Dermis microvascular lymphatic vessel endothelial cell (primary cell): ENCODE results near the gene TCP10L. TPM values are rescaled to one million over a fixed set of nuclear protein-coding genes. Genes with fewer than 3 reads are reported as not detected.
"Not testable (repeated sequence)": the region's sequence is repeated elsewhere in the genome, so short reads cannot be mapped to it uniquely, and the experiment has no call there.

Source experiments
- DNase-seq, 2 donors: peaks; one replicate each; pipeline versions ENCODE4 v3.0.0 to v3.0.0-alpha.2; 2010; ENCODE audit warnings: low read depth in 2 of 2
- total RNA-seq: library from RNA; depleted of rRNA; stranded (reverse); fragments of >200 nt; gene quantifications from 2 replicates; pipeline ENCODE4 v1.2.1, GENCODE V29; 2014

TCP10L gene
- total RNA-seq, 1 donor from 2014 or later: 0.26 TPM

DNA sequence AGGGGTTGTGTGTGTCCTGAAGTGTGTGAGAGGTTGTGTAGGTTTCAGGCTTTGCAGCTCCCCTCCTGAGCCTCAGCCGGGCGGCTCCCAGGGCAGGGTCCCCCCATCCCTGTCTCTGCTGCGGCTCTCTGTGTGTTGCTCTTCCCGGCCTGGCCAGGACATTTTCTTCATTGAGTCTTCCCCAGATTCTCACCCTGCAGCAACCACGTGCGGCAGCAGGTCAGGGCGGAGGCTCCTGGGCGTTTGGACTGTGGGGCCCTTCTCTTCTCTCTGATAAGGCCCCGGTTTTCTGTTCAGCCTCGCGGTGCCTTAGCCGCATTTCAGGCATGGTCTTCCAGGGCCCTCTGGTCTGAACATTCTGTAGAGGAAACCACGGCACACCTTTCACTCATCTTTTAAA is 1.8 kb upstream of the TCP10L start:
- DNase-seq: no peak

DNA sequence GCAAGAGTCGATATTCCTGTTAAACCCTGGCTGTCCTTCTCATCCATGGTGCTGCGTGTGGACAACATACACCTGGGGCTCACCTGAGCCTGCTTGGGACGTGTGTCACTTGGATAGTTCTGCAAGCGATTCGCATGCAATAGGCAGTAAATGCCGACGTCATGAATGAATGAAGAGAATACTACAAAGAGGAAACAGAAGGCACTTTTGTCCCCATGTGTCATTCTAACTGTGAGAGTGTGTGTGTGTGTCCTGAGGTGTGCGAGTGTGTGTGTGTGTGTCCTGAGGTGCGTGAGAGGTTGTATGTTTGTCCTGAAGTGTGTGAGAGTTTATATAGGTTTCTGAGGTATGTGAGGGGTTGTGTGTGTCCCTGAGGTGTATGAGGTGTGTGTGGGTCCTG is 647 bp upstream of the TCP10L start:
- DNase-seq: no peak

DNA sequence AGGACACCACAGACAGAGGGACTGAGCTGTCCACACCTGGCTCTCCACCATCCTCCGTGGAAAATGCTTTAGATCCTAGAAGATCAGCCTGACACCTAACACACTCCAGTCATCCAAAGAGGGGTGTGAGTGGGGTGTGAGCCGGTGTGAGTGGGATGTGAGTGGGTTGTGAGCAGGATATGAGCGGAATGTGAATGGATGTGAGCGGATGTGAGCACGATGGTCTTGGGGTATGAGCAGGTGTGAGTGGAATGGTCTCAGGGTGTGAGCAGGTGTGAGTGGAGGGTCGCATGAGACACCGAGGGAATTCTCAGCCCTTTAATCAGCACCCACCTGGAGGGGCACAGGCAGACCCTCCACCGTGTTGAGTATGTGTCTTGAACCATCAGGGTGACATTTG is 851 bp downstream of the TCP10L start:
- no peak for DNase-seq

DNA sequence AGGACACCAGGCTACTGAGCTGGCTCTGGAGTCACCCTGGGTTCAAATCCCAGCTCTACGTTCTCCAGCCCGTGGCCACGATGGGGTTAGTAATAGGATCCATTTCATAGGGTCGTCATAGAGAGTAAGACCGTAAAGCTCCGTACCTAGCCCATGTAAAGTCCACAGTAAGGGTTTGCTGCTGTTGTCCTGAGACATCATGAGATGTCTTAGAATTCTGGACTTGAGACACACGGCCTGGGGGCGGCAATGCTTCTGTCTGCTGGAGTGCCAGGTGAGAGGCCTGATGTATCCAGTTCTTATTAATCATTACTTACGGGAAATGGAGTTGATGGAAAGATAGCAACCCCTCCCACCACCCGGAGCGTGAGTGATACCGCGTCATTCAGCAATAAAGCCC is 3.6 kb downstream of the TCP10L start:
- DNase-seq: no peak

DNA sequence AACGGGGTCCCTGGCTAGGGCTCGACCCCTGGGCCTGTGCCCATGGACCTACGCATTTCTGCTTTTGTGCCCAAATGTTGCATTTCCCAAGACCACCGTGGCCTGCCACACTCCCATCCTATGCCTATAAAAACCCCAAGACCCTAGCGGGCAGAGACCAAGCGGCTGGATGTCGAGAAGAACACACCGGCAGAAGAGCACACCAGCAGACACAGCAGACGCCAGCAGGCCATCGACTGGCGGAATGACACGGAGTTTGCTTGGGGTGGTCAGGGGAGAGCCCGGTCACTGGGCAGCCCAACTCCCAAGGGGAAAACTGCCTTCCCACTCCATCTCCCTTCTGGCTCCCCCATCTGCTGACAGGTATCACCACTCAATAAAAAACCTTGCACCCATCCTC is 4.4 kb downstream of the TCP10L start:
- DNase-seq: no peak

DNA sequence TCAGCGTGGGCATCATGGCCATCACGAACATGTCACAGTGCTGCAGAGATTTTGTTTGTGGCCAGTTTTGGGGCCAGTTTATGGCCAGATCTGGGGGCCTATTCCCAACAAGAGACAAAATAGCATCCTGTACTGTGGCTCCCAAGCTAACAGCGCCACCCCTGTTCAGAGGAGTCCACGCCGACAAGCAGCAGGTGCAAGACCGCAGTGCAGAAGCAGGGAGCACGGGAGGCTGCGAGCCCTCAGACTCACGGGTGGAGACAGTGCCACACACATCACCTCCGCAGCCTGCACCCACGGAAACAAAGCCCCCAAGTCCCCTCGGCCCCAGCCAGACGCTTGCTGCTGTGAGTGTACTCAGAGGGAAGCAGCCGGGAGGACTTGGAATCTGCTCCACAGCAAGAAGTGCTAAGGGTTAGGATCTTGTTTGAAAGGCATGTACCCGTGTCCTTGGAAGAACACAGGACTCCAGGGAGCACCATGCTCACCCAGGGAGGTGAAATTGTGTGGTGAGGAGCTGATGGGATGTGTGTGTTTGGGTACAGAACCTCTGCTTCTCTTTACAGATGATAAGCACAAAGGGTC is 7.1 kb downstream of the TCP10L start:
- peak in 1 of 2 donors; percentile 38 for DNase-seq

DNA sequence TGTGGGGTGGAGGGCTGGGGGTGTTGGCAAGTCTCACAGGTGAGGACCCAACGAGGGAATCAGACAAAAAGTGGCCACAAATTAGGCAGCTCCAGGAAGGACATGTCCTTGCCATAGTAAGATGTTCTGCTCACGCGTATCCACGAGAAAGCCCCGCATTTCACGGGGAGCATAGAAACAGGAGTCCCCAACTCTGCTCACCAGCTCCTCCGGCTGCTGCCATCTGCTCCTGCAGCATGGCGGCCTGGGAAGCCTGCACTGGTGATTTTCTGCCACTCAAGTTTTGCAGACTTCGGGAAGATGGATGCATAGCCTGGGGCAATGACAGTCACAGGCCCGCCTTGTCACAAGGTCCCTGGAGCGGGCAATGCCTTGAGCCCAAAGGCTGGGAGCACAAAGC is 9.3 kb downstream of the TCP10L start:
- no peak for DNase-seq

DNA sequence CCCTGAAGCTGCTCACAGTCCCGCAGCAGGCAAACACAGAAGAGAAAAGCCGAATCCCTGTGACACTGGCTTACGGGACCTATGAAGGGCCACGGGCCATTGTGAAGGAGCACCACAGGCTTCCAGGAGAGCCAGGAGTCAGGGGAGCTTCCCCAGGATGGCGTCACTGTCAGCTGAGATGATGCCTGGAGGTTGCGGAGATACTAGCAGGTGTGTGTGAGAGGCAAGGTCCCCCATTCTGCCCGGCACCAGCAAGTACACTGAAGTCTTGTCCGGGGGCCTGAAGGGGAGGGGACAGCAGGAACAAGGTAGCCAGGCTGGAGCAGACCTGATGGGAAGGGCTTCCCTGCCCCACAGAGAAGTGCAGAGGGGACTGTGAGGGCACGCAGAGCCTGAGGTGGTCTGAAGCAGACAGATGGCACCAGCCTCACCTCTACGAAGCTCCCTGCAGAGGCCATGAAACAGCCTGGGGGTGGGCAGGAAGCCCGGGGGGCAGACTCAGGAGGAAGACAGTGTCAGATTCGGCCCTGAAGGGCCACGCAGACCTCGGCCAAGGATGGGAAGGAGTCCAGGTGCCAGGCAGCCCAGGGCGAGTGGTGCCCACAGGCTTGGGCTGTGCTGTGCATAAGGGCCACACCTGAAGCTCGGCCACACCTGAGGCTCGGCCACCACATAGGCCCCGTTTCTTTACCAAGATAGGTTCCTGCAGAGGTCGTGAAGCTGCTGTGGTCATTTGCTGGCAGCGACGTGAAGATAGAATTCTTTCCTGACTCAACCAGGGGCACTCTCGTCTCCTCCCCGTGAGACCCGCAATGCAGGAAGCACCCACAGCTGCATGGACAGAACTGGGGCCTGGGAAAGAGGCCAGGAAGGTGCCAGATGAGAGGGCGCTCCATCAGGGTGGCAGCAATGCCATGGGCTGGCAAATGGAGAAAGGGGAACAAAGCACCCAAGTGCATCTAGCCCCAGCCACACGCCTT is 10.1 kb downstream of the TCP10L start:
- no peak for DNase-seq

DNA sequence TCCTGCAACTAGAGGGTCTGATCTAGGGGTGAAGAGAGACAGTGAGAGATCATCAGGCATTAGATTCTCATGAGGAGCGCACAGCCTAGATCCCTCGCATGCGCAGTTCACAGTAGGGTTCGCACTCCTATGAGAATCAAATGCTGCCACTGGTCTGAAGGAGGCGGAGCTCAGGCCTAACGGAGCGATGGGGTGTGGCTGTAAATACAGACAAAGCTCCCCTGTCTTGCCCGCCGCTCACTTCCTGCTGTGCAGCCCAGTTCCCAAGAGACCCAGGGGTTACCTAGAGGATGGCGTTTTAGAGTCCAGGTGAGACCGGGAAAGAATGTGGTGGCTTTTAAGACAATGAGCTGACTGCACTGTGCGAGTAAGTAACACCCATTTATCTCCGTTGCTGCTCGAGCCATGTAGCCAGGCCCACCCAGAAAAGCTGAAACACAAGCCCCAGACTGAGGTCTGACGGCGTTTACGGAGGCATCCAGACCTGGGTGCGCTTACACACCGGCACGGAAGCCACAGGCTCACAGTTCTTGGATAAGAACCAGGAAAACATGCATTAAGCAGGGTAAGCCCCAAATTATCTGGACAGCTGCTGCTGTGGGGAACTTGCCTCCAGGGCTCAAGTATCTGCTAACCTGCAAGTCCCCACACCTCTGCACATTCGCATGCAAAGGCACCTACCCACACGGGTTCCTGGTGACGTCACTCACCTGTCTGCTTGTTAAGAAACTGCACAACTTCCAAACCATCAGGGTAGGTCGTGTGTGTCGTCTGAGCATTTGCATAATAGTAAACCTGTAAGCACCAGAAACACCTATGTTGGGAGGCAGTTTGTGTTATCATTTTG is 12.5 kb downstream of the TCP10L start:
- DNase-seq: no peak

DNA sequence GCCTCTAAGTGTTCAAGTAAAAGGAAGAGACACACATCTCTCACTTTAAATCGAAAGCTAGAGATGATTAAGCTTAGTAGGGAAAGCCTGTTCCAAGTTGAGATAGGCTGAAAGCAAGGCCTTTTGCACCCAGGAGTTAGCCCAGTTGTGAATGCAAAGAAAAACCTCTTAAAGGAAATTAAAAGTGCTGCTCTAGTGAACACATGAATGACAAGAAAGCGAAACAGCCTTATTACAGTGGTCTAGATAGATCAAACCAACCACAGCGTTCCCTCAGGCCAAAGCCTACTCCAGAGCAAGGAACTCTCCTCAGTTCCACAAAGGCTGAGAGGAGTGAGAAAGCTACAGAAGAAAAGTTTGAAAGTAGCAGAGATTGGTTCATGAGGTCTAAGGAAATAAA is 14.9 kb downstream of the TCP10L start:
- DNase-seq: no peak

DNA sequence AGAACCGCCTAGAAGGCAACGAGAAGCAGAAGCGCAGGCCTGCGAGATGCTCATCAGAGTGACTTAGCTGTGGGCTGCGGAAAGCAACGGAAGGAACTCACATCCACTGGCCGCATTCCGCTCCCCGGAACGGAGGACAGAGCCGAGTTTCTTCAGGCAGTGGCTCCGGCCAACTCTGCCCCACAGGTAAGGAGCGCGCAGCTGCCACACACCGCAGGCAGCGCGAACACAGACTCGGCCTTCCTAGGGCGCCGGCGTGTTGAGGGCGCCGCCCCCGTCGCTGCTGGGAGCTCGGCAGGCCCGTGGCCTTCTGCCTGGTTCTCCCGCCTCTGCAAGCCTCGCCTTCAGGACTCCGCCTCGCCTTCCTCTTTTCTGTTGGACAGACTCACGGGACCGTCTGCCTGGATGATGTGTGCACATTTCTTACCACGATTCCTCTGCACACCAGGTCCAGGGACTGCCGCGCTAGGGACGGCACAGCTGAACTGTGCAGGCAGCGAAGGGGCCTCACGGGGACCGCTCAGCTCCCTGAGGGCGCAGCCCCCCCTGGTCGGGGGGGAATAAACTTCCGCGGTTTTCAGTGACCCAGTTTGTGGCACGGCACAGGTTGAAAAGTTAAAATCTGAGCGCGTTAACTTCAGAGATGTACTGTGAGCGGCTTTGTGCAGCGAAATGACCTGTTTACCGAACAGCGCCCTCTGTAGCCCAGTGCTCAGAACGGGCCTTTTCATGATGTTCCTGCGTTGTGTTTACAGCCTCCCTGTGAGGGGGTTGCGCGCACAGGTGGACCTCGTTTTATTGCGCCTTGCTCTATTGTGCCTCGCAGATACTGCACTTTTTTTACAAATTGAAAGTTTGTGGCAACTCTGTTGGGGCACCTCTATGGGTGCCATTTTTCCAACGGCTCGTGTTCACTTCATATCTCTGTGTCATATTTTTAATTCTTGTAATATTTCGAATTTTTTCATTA is 15.8 kb downstream of the TCP10L start:
- peak; percentile 77 to 91 for DNase-seq

DNA sequence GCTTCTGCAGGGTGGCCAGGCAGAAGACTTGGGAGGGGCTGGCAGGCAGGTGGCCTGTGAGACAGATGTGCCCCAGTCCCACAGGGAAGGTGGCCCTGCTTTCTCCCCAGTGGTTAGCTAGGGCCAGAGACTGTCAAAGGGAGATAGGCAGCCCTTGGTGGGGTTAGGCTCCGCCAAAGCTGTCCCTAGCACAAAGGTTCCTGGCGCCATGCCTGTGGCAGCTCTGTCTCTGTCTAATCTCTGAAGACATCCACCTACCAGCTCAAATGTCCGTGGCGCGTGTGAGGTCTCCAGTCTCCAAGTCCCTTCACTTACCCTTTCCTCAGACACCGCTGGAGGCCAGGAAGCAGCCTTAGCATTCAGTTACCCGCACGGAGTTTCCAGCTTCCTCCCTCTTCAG is 17.7 kb downstream of the TCP10L start:
- no peak for DNase-seq

DNA sequence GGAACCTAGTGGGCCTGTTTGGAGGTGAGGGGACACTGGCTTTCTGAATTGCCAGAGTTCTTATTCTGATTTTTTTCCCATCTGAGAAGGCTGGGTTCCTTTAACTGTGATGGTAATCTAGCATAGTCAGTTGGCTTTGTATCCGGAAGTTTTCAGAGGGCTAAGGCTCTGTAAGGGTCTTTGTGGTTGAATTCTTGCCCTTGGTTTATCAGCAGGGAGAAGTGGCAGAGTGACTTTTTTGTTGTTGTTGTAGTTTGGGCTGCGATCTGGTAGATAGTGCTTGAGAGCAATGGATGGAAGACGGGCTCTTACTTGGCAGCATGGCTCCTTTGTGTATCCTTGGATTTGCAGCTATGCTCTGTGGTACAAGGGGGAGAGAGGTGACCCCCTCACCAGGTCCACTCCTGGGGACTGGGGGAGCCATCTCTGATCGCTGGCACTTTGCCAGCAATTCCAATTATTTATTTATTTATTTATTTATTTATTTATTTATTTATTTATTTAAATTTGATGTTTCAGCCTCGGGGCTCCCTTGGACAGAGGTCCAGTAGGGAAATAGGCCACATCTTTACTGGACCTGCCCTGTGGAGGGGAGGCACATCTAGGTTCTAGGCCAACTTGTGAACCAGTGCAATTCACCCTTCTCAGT is 18.5 kb downstream of the TCP10L start:
- DNase-seq: no peak

DNA sequence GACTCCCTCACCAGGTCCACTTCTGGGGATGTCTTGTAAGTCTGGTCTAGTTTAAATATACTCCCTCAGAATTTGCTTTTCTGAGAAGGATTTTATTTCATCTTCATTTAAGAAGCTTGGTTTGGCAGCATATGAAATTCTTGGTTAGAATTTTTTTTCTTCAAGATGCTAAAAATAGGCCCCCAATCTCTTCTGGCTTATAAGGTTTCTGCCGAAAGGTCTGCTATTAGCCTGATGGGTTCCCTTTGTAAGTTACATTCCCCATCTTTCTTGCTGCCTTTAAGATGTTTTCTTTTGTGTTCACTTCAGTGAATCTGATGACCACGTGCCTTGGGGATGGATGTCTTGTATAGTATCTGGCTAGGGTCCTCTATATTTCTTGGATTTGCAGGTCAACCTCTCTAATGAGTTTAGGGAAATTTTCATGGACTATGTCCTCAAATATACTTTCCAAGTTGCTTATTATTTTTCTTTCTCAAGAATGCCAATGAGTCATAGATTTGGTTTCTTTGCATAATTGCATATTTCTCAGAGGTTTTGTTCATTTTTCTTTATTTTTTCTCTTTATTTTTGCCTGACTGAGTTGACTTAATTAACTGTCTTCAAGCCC is 19.4 kb downstream of the TCP10L start:
- DNase-seq: no peak

DNA sequence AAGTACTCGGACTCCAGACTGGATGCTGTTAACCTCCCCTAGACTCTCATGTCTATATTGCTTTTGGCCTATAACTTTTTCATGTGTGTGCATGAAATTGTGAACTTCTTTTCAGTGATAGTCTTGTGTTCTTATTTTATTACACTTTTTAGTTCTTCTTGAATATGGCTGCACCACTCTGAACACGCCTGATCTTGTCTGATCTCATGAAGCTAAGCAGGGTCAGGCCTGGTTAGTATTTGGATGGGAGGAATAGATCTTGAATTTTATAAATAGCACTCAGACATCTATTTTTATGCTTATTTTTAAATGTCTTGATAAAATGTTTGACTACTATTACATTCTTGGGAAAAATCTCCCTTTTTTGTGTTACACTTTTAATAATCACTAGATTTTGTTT is 22.4 kb downstream of the TCP10L start:
- no peak for DNase-seq

DNA sequence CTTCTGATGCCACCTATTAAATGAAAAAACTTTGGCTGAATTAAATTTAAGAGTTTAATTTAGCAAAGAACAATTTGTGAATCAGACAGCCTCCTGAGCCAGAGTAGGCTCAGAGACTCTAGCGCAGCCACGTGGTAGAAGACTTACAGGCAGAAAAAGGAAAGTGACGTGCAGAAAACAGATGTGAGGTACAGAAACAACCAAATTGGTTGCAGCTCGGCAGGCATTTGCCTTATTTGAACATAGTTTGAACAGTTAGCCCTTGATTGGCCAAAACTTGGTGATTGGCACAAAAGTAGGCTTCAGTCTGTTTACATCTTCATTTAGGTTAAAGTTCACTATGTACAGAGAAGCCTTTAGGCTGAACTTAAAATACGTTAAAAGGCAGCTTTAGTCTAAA is 22.9 kb downstream of the TCP10L start:
- peak; percentile 43 to 64 for DNase-seq

DNA sequence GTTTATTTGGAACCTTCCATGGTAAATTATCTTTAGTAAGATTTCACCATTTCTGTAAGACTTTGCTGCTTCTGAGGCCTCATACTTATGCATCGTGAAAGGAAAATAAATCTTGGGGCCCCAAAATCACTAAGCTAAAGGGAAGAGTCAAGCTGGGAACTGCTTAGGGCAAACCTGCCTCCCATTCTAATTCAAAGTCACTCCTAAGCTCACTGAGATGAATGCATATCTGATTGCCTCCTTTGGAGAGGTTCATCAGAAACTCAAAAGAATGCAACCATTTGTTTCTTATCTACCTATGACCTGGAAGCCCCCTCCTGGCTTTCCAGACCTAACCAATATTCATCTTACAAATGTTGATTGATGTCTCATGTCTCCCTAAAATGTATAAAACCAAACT is 23.8 kb downstream of the TCP10L start:
- DNase-seq: not testable (repeated sequence)

DNA sequence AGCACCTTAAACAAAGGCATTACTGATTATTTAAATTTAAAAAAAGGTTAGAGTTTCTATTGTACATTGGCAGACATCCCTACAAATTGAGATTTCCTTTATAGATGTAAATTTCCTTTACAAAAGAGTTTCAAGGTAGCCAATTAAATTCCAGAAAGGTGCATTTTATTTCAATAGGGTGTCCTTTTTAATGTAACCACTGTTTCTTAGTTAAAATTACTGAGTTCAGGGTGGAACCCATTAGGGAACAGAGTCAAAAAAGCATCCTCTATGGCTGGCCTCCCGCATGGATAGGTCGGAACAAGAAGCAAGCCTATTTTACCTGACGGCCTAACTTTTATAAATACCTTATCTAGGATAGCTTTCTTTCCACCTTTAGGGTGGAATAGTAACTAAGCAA is 24.4 kb downstream of the TCP10L start:
- DNase-seq: no peak

DNA sequence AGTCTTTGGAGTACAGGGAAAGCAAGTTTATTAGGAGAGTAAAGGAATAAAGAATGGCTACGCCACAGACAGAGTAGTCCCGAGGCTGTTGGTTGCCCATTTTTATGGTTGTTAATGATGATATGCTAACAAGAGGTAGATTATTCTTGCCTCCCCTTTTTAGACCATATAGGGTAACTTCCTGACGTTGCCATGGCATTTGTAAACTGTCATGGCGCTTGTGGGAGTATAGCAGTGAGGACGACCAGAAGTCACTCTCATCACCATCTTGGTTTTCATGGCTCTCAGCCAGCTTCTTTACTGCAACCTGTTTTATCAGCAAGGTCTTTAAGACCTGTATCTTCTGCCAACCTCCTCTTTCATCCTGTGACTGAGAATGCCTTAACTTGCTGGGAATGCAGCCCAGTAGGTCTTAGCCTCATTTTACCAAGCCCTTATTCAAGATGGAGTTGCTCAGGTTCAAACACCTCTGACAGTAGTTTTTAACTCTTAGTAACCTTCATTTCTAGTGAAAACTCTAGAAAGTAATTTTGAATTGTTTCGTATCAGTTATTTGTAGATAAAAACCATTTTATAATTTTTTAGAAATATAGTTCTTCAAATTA is 26.2 kb downstream of the TCP10L start:
- no peak for DNase-seq

DNA sequence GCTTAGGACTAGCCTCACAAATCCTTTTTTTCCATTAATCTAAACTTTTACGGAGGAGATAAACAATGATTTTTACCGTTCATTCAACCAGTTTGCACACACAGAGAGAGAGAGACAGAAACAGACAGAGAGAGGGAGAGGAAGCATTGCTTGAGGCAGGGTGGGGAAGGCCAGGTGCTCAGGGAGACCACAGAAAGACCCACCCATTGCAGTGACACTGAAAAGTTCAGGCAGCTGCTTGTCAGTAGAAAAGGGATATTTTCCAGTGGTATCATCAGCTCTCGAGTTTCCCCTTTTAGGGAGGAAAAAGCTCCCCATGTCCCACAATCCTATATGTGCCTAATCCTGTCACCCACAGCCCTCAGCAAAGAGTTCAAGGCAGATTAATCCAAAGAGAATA is 27.2 kb downstream of the TCP10L start:
- no peak for DNase-seq
